H1 (cell line): ENCODE results near the gene RIIAD1. TPM values are rescaled to one million over a fixed set of nuclear protein-coding genes. Genes with fewer than 3 reads are reported as not detected.

Experiments used
- CEBPB ChIP-seq: IDR thresholded peaks from 2 replicates; pipeline ENCODE4 v1.6.1; 2012; ENCODE audit warnings: low read depth, low read length
- CHD7 ChIP-seq: fragments of 300-600 bp; sonication (generic); IDR thresholded peaks from 2 replicates; pipeline ENCODE4 v1.7.1; 2012; ENCODE audit warnings: low read length, moderate library complexity, mild to moderate bottlenecking, inconsistent platforms; ENCODE audit not compliant: insufficient replicate concordance
- EP300 ChIP-seq, 2 experiments: IDR thresholded peaks; 1 replicate in 1 of 2; 2 replicates in 1 of 2; pipeline ENCODE4 v1.6.1; 2011 to 2012; ENCODE audit warnings: low read depth in 2 of 2, low read length in 2 of 2, mild to moderate bottlenecking in 2 of 2, borderline replicate concordance in 1 of 2, inconsistent platforms in 1 of 2, moderate library complexity in 1 of 2
- JUND ChIP-seq: IDR thresholded peaks from 2 replicates; pipeline ENCODE4 v1.6.1; 2011; ENCODE audit warnings: mild to moderate bottlenecking, improper control_type of control experiment, low read length
- KDM5A ChIP-seq: fragments of 200-600 bp; IDR thresholded peaks from 2 replicates; pipeline ENCODE4 v1.7.1; 2012; ENCODE audit warnings: mild to moderate bottlenecking, low read length, inconsistent platforms, mixed read lengths
- NRF1 ChIP-seq: IDR thresholded peaks from 2 replicates; pipeline ENCODE4 v1.6.1; 2011; ENCODE audit warnings: mild to moderate bottlenecking, low read depth, low read length, improper control_type of control experiment
- RFX5 ChIP-seq: IDR thresholded peaks from 2 replicates; pipeline ENCODE4 v1.6.1; 2011; ENCODE audit warnings: low read depth, low read length, improper control_type of control experiment, borderline replicate concordance
- SAP30 ChIP-seq: fragments of 300-600 bp; sonication (generic); IDR thresholded peaks from 2 replicates; pipeline ENCODE4 v1.7.1; 2012; ENCODE audit warnings: low read length, moderate library complexity, mild to moderate bottlenecking, inconsistent platforms; ENCODE audit not compliant: insufficient read depth, insufficient replicate concordance
- SP1 ChIP-seq: IDR thresholded peaks from 2 replicates; pipeline ENCODE4 v1.6.1; 2011; ENCODE audit warnings: low read depth, low read length
- YY1 ChIP-seq: IDR thresholded peaks from 2 replicates; pipeline ENCODE4 v1.6.1; 2011; ENCODE audit warnings: low read depth, mild to moderate bottlenecking, low read length
- polyA plus RNA-seq, 7 experiments: library from polyadenylated mRNA; depleted of rRNA in 3 of 7; stranded (reverse) in 5 of 7; unstranded in 2 of 7; fragments of >200 nt in 5 of 7; fragments of 200-250 nt in 2 of 7; gene quantifications; 1 replicate in 5 of 7; 2 replicates in 1 of 7; 4 replicates in 1 of 7; pipeline versions ENCODE4 v1.2.1 to v1.2.3, GENCODE V29; 2011 to 2013; ENCODE audit warnings: missing spikeins in 2 of 7, mixed read lengths in 2 of 7
- total RNA-seq: library from RNA; stranded (reverse); fragmentation: NEBNext Ultra II Directional; extraction: Animal tissue kit (Norgen Biotek cat#: 25700); gene quantifications from 2 replicates; pipeline ENCODE4 v1.2.1, GENCODE V29; 2021

Gene RIIAD1
- total and polyA plus RNA-seq, 2 of the 8 experiments (the other 6 are each of a cell fraction or from before 2014, with no cell fraction given), result not detected

GRCh38 chr1:151686561-151686960 lies 34.8 kb upstream of the RIIAD1 start (continued):
- TF ChIP-seq CHD7, result no peak
- no peak for TF ChIP-seq CEBPB
- TF ChIP-seq NRF1, result no peak
- TF ChIP-seq SP1, result no peak
- no peak for TF ChIP-seq RFX5
- no peak for TF ChIP-seq YY1
- no peak for TF ChIP-seq EP300 (IDR thresholded peaks at IDR 0.05; ENCODE audit: borderline replicate concordance in 1 of 2, low read depth in 2 of 2, low read length in 2 of 2)
- TF ChIP-seq JUND, result no peak
- TF ChIP-seq SAP30, result no peak
- no peak for TF ChIP-seq KDM5A
